GM19467 (cell line): Measurements from ENCODE around the gene FOXF2.

Experiments
- ATAC-seq: cut with Tn5 transposase; IDR thresholded peaks from one replicate; pipeline ENCODE4 v1.9.1; 2021; ENCODE audit warnings: mild to moderate bottlenecking, moderate library complexity; ENCODE audit not compliant: unreplicated experiment

The FOXF2 gene

DNA sequence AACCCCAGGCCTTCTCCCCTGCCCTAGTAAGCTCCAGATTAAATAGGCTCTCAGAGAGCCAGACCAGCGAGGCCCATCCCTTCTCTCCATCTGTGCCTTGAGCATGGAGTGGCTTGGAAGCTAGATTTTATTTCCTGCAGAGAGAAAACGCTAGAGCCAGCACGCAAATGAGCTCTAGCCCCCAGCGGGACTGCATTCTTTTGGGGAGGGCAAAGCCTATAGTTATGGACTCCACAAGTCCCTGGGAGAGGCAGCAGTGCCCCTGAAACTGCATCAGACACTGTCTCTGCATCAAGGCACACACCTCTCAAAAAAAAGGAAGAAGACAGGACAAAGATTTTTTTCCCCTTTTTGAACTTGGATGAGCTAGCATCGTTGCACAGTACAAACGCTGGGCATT lies 15.8 kb downstream of the FOXF2 start:
- no peak for ATAC-seq

DNA sequence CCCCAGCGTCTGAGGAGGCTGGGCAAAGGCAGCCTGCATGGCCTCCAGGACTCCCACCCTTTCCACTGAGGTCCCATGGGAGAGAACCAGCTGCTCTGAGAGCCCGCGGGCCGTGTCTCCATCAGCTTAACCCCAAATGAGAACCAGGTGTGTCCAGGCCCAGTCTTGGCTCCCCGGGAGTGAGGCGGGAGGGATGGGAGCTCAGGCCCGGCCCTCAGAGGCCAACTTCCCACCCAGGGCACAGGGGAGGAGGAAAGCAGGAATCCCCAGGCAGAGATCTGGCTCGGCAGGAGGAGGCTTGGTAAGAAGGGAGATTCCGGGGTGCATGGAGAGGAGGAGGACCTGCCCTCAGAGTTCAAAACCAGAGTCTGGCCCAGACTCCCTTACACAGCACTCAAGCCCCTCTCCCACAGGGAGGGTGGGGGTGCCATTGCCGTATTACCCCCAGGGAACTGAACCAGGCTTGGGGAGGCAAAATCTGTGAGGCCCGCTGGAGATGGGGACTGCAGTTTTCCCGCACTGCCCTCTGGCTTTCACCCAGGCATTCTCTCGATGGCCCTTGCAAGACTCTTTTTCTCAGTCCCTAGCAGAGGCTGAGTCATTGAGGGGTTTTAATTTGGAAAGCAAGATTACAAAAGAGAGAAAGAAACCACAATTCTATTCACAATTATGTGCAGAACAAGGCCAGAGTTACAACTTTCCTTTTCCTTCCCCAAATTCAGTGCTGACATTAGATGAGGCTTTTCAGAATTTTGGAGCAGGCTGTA lies 17.1 kb downstream of the FOXF2 start:
- ATAC-seq: no peak

DNA sequence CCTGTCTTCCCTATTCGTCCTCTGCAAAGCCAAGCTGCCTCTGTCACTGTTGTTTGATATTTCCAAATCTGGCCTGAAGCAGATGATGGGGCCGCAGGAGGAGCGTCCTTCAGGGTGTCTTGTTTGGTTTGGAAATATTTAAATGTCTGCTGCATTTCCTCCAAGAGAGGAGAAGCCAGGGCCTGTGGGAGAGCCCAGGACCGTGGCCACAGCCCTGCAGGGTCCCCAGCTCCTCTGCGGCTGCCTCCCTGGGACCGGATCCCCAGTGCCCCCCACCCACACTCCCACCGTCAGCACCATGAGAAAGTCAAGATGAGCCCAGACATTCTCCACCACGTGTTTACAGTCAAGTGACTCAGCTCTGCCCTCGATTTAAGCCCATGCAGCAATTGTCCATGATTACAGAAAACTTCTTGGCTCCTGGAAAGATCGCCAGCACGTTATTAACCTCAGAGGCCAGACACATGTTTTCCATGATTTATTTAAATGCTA lies 18.2 kb downstream of the FOXF2 start:
- ATAC-seq: no peak

DNA sequence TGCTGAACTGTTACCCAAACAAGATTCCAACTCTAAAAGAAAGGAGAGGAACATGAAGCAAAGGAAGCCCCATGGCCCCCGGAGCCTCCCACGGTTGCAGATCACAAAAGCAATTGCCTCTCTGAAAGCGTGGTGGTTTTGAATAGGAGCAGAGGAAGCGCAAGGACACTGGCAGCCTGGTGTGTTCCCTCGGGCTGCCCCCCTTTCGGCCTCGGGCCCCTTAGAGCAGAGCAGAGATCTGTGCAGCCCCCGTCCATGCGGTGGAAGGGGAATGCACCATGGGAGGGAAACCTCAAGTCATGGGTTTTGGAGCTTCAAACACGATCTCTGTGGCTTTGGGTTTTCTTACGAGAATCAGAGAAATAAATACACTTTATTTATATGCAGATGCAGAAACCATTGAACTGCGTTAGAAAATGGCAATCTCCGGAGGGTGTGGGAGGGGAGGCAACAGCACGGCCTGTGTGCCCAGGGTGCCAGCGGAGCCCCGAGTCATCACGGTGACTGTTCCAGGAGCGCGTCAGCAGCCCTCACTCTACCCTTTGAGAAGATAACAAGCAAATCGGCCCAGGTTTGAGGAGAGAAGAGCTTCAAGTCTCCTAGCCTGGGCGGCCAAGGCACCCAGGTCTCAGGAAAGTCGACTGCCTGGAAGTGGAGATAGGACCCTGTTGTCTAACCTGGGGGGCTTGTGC lies 20.5 kb downstream of the FOXF2 start:
- no peak for ATAC-seq

DNA sequence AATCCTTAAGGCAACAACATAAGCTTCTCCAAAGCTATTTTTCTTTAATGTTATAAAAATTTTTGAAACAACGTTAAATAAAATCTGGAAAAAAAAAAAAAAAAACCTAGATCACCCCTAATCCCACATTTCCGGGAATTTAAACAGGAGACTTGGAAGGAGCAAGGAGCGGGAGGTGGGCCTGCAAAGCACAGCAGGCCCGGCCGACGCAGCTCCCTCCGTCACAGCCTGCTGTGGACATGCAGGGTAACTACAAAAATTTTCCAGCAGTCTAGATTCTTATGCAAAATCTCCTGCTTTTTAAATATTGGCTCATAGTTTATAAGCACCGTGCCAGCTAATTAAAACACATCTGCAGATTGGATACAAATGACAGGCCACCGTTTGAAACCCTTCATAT lies 23.5 kb downstream of the FOXF2 start:
- no peak for ATAC-seq

DNA sequence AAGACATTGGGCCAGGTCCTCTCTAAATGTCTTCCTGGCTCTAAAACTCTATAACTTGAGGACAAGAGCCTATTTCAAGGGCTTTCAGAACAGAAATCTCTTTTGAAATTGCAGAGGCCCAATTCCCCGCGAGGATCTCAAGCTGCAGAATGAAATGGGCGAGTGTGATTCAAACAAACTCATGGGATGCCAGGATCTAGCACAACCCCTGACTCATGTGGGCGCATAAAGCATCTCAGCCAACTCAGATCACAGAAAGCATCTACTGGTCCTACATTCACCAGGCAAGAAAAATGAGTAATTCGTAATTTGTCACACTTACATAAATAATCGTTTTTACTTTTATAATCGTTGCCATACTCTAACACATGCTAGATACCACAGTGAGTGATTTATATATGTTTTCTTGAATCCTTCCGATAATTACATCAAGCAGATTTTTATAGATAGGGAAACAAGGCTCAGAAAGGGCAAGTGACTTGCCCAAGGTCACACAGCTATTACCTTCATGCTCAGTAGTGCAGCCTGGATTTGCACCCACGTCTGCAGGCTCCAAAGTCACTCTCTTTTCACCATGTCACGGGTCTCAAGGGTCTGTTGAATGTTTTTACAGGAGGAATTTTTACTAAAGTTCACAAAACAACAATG lies 26.2 kb downstream of the FOXF2 start:
- no peak for ATAC-seq

DNA sequence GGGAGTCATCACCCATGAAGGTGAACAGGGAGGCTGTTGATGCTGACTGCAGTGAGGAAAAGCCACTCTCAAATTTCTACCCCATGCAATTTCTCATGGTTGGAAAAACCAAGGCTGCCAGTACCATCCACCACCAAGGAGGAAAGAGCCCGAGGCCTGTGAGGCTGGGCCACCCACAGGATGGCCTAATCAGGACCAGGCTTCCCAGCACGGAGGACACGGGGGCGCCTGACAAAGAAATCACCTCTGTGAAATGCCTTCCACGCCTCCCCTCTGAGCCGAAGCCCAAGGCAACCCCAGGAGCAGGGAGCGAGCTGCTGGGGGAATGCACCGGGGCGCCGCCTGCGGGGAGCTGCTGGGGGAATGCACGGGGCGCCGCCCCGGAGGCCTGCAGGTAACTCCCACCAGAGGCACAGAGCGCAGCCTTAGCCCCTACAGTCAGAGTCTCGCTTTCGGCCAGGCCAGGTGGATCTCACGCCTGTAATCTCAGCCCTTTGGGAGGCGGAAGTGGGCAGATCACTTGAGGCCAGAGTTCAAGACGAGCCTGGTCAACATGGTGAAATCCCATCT lies 26.9 kb downstream of the FOXF2 start:
- no peak for ATAC-seq

DNA sequence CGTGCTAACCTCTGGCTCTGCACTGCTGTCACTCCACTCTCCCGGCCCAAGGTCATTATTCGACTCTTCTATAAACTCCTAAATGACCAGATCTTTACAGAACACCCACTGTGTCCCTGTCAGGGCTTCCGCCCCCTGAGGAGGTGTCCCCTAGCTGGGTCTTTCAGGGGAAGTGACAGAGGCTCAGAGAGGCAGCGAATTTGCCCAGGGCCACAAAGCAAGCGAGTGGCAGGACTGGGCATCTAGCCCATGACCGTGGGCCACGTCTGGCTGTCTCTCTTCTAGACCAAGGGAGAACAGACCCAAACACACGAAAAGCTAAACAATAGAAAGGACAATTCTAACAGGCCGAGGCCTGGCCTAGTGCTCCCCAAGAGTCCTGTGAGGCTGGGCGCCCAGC lies 27.4 kb downstream of the FOXF2 start:
- ATAC-seq: no peak

DNA sequence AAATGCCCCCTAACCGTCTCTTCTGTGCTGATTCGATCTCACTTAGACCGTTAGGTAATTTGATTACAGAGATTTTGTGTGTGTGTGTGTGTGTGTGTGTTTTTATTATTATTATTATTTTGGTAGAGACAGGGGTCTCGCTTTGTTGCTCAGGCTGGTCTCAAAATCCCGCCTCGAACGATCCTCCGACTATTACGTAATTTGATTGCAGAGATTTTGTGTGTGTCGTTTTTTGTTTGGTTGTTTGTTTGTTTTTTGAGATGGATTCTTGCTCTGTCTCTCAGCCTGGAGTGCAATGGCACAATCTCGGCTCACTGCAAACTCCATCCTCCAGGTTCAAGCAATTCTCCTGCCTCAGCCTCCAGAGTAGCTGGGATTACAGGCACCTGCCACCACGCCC lies 28.3 kb downstream of the FOXF2 start:
- no peak for ATAC-seq

DNA sequence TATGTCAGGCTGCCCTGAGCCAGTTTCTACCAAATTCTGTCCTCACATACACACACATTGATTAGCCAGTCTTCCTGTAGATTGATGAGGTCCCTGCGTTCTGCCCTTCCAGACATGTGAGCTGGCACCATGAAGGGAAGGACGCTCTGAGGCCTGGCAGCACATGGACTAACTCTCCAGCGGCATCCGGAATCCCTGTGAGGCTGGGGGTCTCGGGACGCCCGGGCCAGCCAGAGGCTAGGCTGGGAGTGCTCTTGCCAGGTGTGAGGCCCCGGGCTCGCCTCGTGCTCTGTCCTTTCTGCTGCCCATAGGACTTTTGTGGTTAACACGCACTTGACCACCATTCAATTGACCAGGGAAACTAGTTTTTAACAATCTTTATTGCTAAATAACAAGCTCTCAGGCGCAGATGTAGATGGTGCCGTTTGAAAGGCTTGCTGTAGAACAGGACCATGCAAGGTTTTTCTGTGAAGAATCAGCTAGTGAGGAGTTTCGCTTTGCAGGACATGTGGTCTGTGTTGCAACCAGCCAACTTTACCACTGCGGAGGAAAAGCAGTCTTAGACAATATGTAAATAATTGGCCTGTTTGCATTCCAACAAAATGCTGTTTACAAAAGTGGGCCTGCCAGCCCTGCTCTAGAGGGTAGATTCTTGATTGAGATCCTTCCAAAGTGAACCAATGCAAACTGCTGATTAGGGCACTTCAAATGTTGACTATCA lies 29.3 kb downstream of the FOXF2 start:
- ATAC-seq: no peak

DNA sequence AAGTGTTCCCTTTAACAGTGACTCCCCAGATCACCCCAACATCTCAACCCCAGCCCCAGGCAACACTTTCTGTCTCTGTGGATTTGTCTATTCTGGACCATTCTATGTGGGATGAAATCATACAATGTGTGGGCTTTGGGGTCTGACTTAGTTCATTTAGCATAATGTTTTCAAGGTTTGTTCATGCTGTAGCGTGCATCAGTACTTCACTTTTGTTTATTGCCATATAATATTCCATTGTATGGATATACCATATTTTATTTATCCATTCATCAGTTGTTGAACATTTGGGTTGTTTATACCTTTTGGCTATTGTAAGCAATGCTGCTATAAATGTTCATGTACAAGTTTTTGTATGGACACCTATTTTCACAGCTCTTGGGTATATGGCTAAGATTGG lies 31.0 kb downstream of the FOXF2 start:
- no peak for ATAC-seq

DNA sequence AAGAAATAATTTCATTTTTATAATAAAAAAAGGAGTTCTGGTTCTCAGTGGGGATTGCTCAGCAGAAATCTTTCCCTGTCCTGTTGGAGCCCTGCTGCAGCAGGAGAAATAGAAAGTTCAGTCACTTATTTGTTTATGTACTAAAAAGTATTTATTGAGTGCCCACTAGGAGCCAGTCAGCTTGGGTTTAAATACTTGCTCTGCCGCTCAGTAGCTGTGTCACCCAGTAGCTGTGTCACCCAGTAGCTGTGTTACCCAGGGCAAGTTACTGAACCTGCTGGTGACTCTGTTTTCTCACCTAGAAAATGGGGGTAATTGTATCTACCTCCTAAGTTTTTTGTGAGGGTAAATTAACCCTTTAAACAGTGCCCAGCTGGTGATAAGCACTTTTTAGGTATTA lies 32.9 kb downstream of the FOXF2 start:
- ATAC-seq: no peak

DNA sequence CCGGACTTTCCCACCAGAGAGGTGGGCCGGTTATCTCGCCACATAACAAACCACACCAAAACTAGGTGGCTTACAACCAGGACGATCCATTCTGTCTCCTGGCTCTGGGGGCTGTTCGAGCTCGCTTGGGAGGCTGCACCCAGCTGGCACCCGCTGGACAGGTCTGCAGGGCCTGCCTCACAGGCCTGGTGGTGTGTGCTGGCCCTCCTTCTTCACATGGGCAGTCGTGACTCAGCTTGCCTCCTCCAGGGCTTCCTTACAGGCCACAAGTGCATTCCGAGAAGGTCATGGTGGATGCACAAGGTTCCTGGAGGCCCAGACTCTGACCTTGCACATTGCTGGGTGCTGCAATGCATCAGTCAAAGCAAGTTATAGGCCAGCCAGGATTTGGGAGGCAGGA lies 34.2 kb downstream of the FOXF2 start:
- ATAC-seq: no peak

DNA sequence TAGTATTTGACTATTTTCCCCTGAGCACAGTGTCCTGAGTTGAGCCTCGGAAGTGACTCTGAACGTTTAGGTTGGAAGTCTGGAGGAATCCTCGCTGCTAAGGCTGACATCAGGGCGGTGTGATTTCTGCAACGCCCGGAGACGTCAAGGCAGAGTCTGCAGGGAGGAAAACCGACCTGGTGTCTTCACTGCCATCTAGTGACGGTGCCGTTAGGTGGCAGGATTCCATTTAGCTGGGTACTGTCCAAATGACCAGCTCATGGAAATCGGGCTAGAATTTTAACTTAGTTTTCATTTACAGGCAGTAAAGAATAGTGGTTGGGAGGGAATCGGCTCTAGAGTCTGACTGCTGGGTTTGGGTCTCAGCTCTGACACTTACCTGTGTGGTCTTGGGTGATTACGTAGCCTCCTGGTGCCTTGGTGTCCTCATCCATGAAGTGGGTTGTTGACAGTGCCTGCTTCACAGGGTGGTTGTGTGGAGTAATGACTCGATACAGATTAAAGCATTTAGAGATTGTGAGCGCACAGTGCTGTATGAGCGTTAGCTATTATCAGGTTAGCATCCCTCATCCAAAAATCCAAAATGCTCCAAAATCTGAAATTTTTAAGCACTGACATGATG lies 35.0 kb downstream of the FOXF2 start:
- no peak for ATAC-seq

DNA sequence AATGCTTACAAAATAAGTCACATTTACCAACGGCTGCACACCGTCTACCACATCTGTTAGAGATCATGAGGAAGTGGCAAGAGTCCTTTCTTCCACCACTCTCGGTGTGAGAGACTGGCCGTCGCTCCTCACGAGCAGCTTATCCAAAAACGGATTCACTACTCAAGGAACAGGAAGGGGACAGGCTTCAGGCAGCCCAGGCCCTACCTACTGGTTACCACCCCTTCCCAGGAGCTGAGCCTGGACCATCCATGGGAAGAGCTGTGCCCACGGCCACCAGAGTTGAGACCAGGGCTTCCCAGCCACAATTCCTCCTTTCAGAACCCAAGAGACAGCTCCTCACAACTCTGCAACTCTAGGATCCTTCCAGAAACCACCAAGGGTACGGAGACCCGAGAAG lies 37.0 kb downstream of the FOXF2 start:
- no peak for ATAC-seq

DNA sequence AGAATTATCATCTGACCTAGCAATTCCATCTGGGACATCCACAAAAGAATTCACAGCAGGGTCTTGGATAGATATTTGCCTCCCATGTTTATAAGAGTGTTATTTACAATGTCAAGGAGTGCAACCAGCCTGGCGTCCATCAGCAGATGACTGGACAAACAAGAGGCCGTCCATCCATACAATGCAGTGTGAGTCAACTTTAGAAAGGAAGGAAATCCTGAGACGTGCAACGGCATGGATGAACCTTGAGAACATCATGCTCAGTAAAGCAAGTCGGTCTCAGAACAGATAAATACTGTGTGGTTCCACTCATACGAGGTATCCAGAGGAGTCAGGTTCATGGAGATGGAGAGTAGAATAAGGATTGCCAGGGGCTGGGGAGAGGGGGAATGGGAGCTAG lies 46.4 kb downstream of the FOXF2 start:
- no peak for ATAC-seq

DNA sequence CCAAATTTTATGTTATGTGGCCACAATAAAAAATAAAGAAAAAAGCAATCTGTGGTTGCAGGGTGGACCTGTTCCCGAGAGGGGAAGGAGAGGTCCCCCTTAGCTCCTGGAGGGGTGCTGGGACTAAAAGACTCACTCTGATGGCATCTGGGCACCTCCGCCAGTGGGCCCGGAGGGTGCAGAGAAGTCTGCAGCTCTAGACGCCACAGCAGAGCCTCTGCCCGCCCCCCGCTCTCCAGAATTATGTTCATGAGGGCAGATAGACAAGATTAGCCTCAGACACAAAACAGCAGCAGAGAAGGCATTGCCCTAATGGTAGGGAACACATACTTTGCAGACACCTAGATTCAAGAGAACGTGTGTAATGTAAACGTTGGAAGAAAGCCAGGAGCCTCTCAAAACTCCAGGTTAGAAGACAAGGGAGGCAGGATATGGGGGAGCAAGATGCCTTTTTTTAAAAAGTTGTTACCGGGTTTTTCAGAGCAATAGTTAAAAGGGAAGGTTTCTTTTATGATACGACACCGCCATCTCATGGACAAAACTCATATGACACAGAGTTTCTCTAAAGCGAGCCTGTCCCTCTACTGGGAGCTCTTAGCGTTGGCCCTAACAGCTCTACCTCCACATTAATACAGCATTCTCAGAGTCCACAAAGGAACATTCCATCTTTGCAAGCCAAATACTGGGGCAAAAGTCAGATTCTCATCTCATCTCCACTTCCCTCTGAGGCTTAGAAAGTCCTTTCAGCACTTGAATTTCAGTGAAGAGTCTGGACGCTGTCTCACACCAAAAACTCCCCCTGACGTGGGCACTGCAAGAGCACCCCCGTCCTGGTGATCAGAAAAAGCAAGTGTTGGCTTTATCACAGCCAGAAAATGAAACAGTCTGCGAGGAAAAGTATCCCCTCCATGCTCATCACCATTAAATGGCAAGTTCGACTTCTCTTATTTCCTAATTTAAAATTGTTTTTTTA lies 47.2 kb downstream of the FOXF2 start:
- peak; percentile 48 for ATAC-seq

DNA sequence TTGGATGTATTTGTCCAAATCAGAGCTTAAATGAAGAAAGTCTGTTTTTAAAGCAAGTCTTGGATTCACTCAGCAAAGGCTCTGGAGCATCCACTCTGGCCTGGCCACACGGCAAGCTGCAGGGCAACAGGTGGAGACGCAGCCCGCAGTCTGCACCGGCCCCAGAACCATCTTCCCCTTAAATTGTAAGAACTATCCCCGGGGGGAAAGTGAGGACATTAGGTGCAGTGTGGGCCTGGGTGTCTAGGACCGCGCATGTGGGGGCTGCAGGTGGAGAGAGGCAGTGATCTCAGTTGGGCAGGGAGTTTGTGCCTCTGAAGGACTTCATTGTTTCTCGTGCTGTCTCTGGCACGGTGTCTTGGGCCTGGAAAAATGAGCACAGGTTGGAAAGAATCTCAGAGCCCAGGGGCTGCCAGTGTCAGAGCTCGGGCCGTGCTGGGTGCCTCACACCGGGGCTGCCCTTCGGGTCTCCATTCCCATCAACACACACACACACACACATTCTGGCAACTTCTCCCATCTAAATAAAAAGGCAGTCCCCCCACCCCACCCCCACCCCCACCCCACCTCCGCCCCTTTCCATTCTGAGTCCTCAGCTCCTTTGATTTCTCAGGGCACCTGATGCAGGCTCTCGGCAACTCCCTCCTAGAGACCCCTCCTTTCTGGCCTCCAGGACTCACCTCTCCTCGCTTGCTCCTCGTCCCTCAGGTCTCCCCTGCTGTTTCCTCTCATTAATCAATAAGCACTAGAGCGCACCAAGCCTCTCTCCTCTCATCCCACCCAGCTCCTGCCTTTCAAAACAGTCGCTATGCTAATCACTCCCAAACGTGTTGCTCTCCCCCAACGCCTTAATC lies 48.4 kb downstream of the FOXF2 start:
- ATAC-seq: no peak
